GM21723 (cell line): ENCODE data around the gene AAMP.

Experiments
- ATAC-seq: cut with Tn5 transposase; IDR thresholded peaks from one replicate; pipeline ENCODE4 v1.9.1; 2021; ENCODE audit warnings: mild to moderate bottlenecking, moderate library complexity; ENCODE audit not compliant: unreplicated experiment

The AAMP gene

GRCh38 chr2:218294430-218295022, 24.6 kb upstream of the AAMP start:
- ATAC-seq: no peak

GRCh38 chr2:218293715-218294429, 23.9 kb upstream of the AAMP start:
- ATAC-seq: no peak

- peak; percentile 75 for ATAC-seq
Observed at GRCh38 chr2:218292048-218293014, 22.4 kb upstream of the AAMP start, which contains the start of gene TMBIM1. TSS of gene TMBIM1 (minus strand) at chr2:218292503. CDS start at chr2:218282141, 10,362 bp downstream.

- ATAC-seq: no peak
Observed at GRCh38 chr2:218291318-218292047, 21.5 kb upstream of the AAMP start.

GRCh38 chr2:218290316-218291261, 20.7 kb upstream of the AAMP start:
- ATAC-seq: peak; percentile 53

- no peak for ATAC-seq
Observed at GRCh38 chr2:218289639-218290315, 19.8 kb upstream of the AAMP start.

GRCh38 chr2:218286570-218287459, 16.9 kb upstream of the AAMP start:
- peak; percentile 75 for ATAC-seq

- ATAC-seq: no peak
Observed at GRCh38 chr2:218285604-218286003, 15.7 kb upstream of the AAMP start.

GRCh38 chr2:218284106-218284811, 14.3 kb upstream of the AAMP start:
- ATAC-seq: peak; percentile 55

GRCh38 chr2:218282173-218282991, 12.4 kb upstream of the AAMP start:
- no peak for ATAC-seq

GRCh38 chr2:218281449-218281848, 11.5 kb upstream of the AAMP start:
- no peak for ATAC-seq

GRCh38 chr2:218280260-218280870, 10.4 kb upstream of the AAMP start:
- ATAC-seq: no peak

- no peak for ATAC-seq
Observed at GRCh38 chr2:218278531-218279360, 8.8 kb upstream of the AAMP start.

GRCh38 chr2:218277921-218278320, 8.0 kb upstream of the AAMP start:
- ATAC-seq: no peak
